HepG2 (cell line): ENCODE results near the gene ODAD4. TPM values are rescaled to one million over a fixed set of nuclear protein-coding genes. Genes with fewer than 3 reads are reported as not detected.

Experiments
- AKAP8 ChIP-seq: sonication (generic); formaldehyde crosslinking; IDR thresholded peaks from 2 replicates; pipeline ENCODE4 v1.5.1; 2020; ENCODE audit warnings: mild to moderate bottlenecking, missing genetic modification reagents
- CBX5 ChIP-seq: sonication (generic); formaldehyde crosslinking; IDR thresholded peaks from 2 replicates; pipeline ENCODE4 v1.4.0; 2020; ENCODE audit warnings: missing genetic modification reagents, borderline replicate concordance
- CHD2 ChIP-seq: IDR thresholded peaks from 2 replicates; pipeline ENCODE4 v1.6.1; 2011; ENCODE audit warnings: low read depth, low read length, improper control_type of control experiment
- DNMT1 ChIP-seq: sonication (generic); formaldehyde crosslinking; IDR thresholded peaks from 2 replicates; pipeline ENCODE4 v1.5.1; 2020; ENCODE audit warnings: mild to moderate bottlenecking, missing genetic modification reagents
- HES4 ChIP-seq: sonication (generic); formaldehyde crosslinking; IDR thresholded peaks from 2 replicates; pipeline ENCODE4 v1.9.0; 2021; ENCODE audit warnings: mild to moderate bottlenecking, missing genetic modification reagents, borderline replicate concordance
- HNF4A ChIP-seq: sonication (generic); formaldehyde crosslinking; IDR thresholded peaks from 2 replicates; pipeline ENCODE4 v1.4.0; 2020; ENCODE audit warnings: missing genetic modification reagents
- ISL2 ChIP-seq: sonication (generic); formaldehyde crosslinking; IDR thresholded peaks from 2 replicates; pipeline ENCODE4 v1.5.0; 2020; ENCODE audit warnings: missing genetic modification reagents
- KDM3A ChIP-seq: IDR thresholded peaks from 2 replicates; pipeline ENCODE4 v1.6.1; 2018; ENCODE audit warnings: low read depth, missing compliant biosample characterization
- KLF12 ChIP-seq: sonication (generic); formaldehyde crosslinking; IDR thresholded peaks from 2 replicates; pipeline ENCODE4 v1.4.0; 2020; ENCODE audit warnings: missing genetic modification reagents, borderline replicate concordance
- NFYC ChIP-seq: IDR thresholded peaks from 2 replicates; pipeline ENCODE4 v1.6.1; 2016; ENCODE audit warnings: missing genetic modification reagents, missing compliant biosample characterization
- POLR2G ChIP-seq: fragments of 200-400 bp; formaldehyde crosslinking; IDR thresholded peaks from 2 replicates; pipeline ENCODE4 v1.6.1; 2018; ENCODE audit warnings: mild to moderate bottlenecking, low read depth, low read length, moderate library complexity
- THYN1 ChIP-seq: sonication (generic); formaldehyde crosslinking; IDR thresholded peaks from 2 replicates; pipeline ENCODE4 v1.8.1; 2023; ENCODE audit warnings: low read depth, mild to moderate bottlenecking, moderate library complexity, missing genetic modification reagents, borderline replicate concordance
- TOE1 ChIP-seq: sonication (generic); formaldehyde crosslinking; IDR thresholded peaks from 2 replicates; pipeline ENCODE4 v1.4.0; 2020; ENCODE audit warnings: mild to moderate bottlenecking, missing genetic modification reagents
- XBP1 ChIP-seq: sonication (generic); formaldehyde crosslinking; IDR thresholded peaks from 2 replicates; pipeline ENCODE4 v1.5.0; 2020; ENCODE audit warnings: missing genetic modification reagents
- ZBTB42 ChIP-seq: sonication (generic); formaldehyde crosslinking; IDR thresholded peaks from 2 replicates; pipeline ENCODE4 v1.5.0; 2020; ENCODE audit warnings: mild to moderate bottlenecking, missing genetic modification reagents
- ZNF17 ChIP-seq: sonication (generic); formaldehyde crosslinking; IDR thresholded peaks from 2 replicates; pipeline ENCODE4 v1.5.0; 2020; ENCODE audit warnings: mild to moderate bottlenecking, missing genetic modification reagents
- ZNF232 ChIP-seq: sonication (generic); formaldehyde crosslinking; IDR thresholded peaks from 2 replicates; pipeline ENCODE4 v1.4.0; 2020; ENCODE audit warnings: missing genetic modification reagents, borderline replicate concordance
- ZNF235 ChIP-seq: sonication (generic); formaldehyde crosslinking; IDR thresholded peaks from 2 replicates; pipeline ENCODE4 v1.8.1; 2023; ENCODE audit warnings: mild to moderate bottlenecking, missing genetic modification reagents, borderline replicate concordance
- ZNF317 ChIP-seq: sonication (generic); formaldehyde crosslinking; IDR thresholded peaks from 2 replicates; pipeline ENCODE4 v1.5.0; 2020; ENCODE audit warnings: mild to moderate bottlenecking, missing genetic modification reagents
- ZNF552 ChIP-seq: sonication (generic); formaldehyde crosslinking; IDR thresholded peaks from 2 replicates; pipeline ENCODE4 v1.9.0; 2022; ENCODE audit warnings: missing genetic modification reagents, mild to moderate bottlenecking, borderline replicate concordance
- ZNF749 ChIP-seq: sonication (generic); formaldehyde crosslinking; IDR thresholded peaks from 2 replicates; pipeline ENCODE4 v1.8.0; 2022; ENCODE audit warnings: mild to moderate bottlenecking, missing genetic modification reagents, moderate library complexity, borderline replicate concordance
- ZNF792 ChIP-seq: IDR thresholded peaks from 2 replicates; pipeline ENCODE4 v1.6.1; 2016
- ZSCAN25 ChIP-seq: sonication (generic); formaldehyde crosslinking; IDR thresholded peaks from 2 replicates; pipeline ENCODE4 v1.8.0; 2022; ENCODE audit warnings: mild to moderate bottlenecking, missing genetic modification reagents
- polyA plus RNA-seq, 8 experiments: library from polyadenylated mRNA; depleted of rRNA in 3 of 8; stranded (reverse) in 7 of 8; unstranded in 1 of 8; fragments of >200 nt; fragmentation: Illumina TruSeq in 4 of 8; extraction: Trizol in 4 of 8; gene quantifications; 2 replicates each; pipeline versions ENCODE4 v1.2.1 to v1.2.3, GENCODE V29; 2011 to 2016; ENCODE audit warnings: low read depth in 4 of 8, missing spikeins in 1 of 8, mixed read lengths in 1 of 8; ENCODE audit not compliant: insufficient read depth in 1 of 8
- total RNA-seq, 5 experiments: library from RNA; depleted of rRNA; stranded (reverse); fragments of >200 nt; fragmentation: Illumina TruSeq; extraction: Trizol; gene quantifications; 2 replicates each; pipeline ENCODE4 v1.2.3, GENCODE V29; 2016; ENCODE audit warnings: low read depth in 1 of 5
- TF ChIP-seq, protein P1 (sequence below): sonication (generic); formaldehyde crosslinking; IDR thresholded peaks from 2 replicates; pipeline ENCODE4 v1.4.0; 2020; ENCODE audit warnings: missing genetic modification reagents
- TF ChIP-seq, protein P2 (sequence below): sonication (generic); formaldehyde crosslinking; IDR thresholded peaks from 2 replicates; pipeline ENCODE4 v1.8.1; 2023; ENCODE audit warnings: mild to moderate bottlenecking, moderate library complexity, missing genetic modification reagents
- TF ChIP-seq, protein P3 (sequence below): sonication (generic); formaldehyde crosslinking; IDR thresholded peaks from 2 replicates; pipeline ENCODE4 v1.8.0; 2022; ENCODE audit warnings: low read depth, missing genetic modification reagents

ODAD4 gene
- total and polyA plus RNA-seq, 2 of the 13 experiments (the other 11 are each of a cell fraction or from before 2014, with no cell fraction given) = 0.48 to 0.53 TPM

DNA sequence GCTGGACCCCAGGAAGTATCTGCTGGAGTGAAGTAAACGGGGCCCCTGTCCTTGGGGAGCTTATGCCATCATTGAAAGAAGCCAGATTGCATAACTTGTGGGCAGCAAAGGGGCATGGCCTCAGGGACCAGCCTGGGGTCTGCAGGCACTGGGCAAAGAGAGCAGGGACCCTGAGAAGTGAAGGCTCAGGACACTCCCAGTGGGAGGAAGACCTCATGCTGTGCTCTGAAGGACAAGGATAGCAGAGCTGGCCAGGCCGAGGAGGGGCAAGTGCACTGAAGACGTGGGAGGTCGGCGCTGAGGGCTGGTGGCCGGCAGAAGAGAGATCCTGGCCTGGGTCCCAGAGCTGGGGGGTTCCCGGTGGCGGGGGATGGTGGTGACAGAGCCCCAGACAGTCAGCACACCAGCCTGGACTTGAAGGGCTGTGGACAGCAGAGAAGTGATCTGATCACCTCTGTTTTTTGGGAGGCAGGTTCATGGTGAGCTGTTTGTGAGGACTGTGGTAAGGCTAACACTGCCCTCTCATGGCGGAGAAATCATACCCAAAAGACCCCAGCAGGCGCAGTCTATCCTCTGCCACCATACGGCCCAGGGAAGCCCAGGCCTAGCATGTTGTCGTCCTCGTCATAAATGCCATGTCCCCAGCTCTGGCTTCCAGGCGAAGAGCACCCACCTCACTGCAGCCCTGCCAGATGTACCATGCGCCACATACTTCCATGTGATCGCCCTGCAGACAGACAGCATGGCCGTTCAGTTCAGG lies 29.1 kb downstream of the ODAD4 start (continued):
- TF ChIP-seq DNMT1 (CRISPR knock-in tag) (0 out of 2 replicates have a peak, but pooled peaks have one; percentile 52), CBX5 (CRISPR knock-in tag) (no peak), AKAP8 (CRISPR knock-in tag) (0 out of 2 replicates have a peak, but pooled peaks have one; percentile 70), ZNF232 (CRISPR knock-in tag) (0 out of 2 replicates have a peak, but pooled peaks have one; percentile 23), POLR2G (peak; percentile 70), CHD2 (no peak), XBP1 (CRISPR knock-in tag) (0 out of 2 replicates have a peak, but pooled peaks have one; percentile 64), TOE1 (CRISPR knock-in tag) (no peak), ZSCAN25 (CRISPR knock-in tag) (peak; percentile 51; the same call in 1 of the 2 replicates), HNF4A (CRISPR knock-in tag) (peak; percentile 3; the same call in 1 of the 2 replicates), ISL2 (no peak), ZBTB42 (CRISPR knock-in tag) (peak; percentile 55; the same call in 1 of the 2 replicates), KLF12 (CRISPR knock-in tag) (no peak), HES4 (CRISPR knock-in tag) (no peak; the same call in 1 of the 2 replicates), ZNF317 (CRISPR knock-in tag) (no peak), NFYC (CRISPR knock-in tag) (no peak; the same call in 1 of the 2 replicates), ZNF552 (CRISPR knock-in tag) (0 out of 2 replicates have a peak, but pooled peaks have one; percentile 64), ZNF235 (CRISPR knock-in tag) (no peak), ZNF792 (CRISPR knock-in tag) (peak; percentile 42; the same call in 1 of the 2 replicates), THYN1 (CRISPR knock-in tag) (no peak), ZNF17 (CRISPR knock-in tag) (no peak), ZNF749 (CRISPR knock-in tag) (peak; percentile 56; the same call in 1 of the 2 replicates), KDM3A (CRISPR knock-in tag) (0 out of 2 replicates have a peak, but pooled peaks have one; percentile 28)
- TF ChIP-seq, protein P1, sequence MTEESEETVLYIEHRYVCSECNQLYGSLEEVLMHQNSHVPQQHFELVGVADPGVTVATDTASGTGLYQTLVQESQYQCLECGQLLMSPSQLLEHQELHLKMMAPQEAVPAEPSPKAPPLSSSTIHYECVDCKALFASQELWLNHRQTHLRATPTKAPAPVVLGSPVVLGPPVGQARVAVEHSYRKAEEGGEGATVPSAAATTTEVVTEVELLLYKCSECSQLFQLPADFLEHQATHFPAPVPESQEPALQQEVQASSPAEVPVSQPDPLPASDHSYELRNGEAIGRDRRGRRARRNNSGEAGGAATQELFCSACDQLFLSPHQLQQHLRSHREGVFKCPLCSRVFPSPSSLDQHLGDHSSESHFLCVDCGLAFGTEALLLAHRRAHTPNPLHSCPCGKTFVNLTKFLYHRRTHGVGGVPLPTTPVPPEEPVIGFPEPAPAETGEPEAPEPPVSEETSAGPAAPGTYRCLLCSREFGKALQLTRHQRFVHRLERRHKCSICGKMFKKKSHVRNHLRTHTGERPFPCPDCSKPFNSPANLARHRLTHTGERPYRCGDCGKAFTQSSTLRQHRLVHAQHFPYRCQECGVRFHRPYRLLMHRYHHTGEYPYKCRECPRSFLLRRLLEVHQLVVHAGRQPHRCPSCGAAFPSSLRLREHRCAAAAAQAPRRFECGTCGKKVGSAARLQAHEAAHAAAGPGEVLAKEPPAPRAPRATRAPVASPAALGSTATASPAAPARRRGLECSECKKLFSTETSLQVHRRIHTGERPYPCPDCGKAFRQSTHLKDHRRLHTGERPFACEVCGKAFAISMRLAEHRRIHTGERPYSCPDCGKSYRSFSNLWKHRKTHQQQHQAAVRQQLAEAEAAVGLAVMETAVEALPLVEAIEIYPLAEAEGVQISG = peak; percentile 61
- TF ChIP-seq, protein P2, sequence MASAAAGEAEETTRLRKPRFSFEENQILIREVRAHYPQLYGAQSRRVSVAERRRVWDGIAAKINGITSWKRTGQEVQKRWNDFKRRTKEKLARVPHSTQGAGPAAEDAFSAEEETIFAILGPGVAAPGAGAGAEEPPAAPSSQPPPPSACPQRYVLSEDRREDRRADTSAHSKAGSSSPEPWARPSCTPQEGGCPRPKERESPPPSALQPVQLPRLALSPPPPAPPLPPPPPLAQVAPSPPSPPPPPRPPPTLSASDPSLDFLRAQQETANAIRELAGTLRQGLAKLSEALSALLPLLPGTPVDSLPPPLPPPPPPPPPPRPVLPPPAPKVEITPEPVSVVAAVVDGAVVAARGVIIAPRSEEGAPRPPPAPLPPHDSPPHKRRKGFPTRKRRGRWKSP (CRISPR knock-in tag) = peak; percentile 54; the same call in 1 of the 2 replicates
- TF ChIP-seq, protein P3, sequence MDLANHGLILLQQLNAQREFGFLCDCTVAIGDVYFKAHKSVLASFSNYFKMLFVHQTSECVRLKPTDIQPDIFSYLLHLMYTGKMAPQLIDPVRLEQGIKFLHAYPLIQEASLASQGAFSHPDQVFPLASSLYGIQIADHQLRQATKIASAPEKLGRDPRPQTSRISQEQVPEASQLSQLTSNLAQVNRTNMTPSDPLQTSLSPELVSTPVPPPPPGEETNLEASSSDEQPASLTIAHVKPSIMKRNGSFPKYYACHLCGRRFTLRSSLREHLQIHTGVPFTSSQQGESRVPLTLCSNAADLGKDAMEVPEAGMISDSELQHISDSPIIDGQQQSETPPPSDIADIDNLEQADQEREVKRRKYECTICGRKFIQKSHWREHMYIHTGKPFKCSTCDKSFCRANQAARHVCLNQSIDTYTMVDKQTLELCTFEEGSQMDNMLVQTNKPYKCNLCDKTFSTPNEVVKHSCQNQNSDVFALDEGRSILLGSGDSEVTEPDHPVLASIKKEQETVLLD (CRISPR knock-in tag) = no peak
